ENCODE data around the gene THSD4. TPM values are rescaled to one million over a fixed set of nuclear protein-coding genes. Genes with fewer than 3 reads are reported as not detected.
"Not testable (repeated sequence)": the region's sequence is repeated elsewhere in the genome, so short reads cannot be mapped to it uniquely, and the experiment has no call there.

THSD4 gene
- total RNA-seq, 1 donor from 2014 or later: 66.8 TPM

GRCh38 chr15:71664622-71665021 is 549.4 kb downstream of the THSD4 start:
- intact Hi-C loops (cut with DNase I): no loop called here
- Histone ChIP-seq H3K27me3 (no peaks in the 10 kb centered on the region), H3K27ac (no peak overlapping the region), H3K36me3 (no peaks in the 10 kb centered on the region), H3K9me3 (no peaks in the 10 kb centered on the region), H3K4me3 (no peak overlapping the region), H3K4me1 (peaks cover 25% of the 10 kb centered on the region)
- no peak for DNase-seq (ENCODE audit: extremely low spot score in 2 of 2)
- no peak for TF ChIP-seq POLR2AphosphoS5 (IDR thresholded peaks at IDR 0.05; ENCODE audit: insufficient read depth in 1 of 2, low read depth in 1 of 2)
- TF ChIP-seq, protein P1, sequence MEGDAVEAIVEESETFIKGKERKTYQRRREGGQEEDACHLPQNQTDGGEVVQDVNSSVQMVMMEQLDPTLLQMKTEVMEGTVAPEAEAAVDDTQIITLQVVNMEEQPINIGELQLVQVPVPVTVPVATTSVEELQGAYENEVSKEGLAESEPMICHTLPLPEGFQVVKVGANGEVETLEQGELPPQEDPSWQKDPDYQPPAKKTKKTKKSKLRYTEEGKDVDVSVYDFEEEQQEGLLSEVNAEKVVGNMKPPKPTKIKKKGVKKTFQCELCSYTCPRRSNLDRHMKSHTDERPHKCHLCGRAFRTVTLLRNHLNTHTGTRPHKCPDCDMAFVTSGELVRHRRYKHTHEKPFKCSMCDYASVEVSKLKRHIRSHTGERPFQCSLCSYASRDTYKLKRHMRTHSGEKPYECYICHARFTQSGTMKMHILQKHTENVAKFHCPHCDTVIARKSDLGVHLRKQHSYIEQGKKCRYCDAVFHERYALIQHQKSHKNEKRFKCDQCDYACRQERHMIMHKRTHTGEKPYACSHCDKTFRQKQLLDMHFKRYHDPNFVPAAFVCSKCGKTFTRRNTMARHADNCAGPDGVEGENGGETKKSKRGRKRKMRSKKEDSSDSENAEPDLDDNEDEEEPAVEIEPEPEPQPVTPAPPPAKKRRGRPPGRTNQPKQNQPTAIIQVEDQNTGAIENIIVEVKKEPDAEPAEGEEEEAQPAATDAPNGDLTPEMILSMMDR (IDR thresholded peaks at IDR 0.05): no peak
- TF ChIP-seq POLR2A (IDR thresholded peaks at IDR 0.05): no peak

GRCh38 chr15:71666763-71667620 is 551.7 kb downstream of the THSD4 start:
- no peak overlapping the region for H3K4me3 ChIP-seq
- H3K36me3 ChIP-seq: no peaks in the 10 kb centered on the region
- H3K4me1 ChIP-seq: peaks cover 12% of the 10 kb centered on the region
- H3K9me3 ChIP-seq: no peaks in the 10 kb centered on the region
- DNase-seq (ENCODE audit: extremely low spot score in 2 of 2): no peak
- no peak overlapping the region for H3K27ac ChIP-seq
- no peaks in the 10 kb centered on the region for H3K27me3 ChIP-seq
- intact Hi-C loops (cut with DNase I): no loop called here
- no peak for TF ChIP-seq POLR2A (IDR thresholded peaks at IDR 0.05)
- TF ChIP-seq, protein P1 (IDR thresholded peaks at IDR 0.05): no peak
- no peak for TF ChIP-seq POLR2AphosphoS5 (IDR thresholded peaks at IDR 0.05; ENCODE audit: insufficient read depth in 1 of 2, low read depth in 1 of 2)

DNA sequence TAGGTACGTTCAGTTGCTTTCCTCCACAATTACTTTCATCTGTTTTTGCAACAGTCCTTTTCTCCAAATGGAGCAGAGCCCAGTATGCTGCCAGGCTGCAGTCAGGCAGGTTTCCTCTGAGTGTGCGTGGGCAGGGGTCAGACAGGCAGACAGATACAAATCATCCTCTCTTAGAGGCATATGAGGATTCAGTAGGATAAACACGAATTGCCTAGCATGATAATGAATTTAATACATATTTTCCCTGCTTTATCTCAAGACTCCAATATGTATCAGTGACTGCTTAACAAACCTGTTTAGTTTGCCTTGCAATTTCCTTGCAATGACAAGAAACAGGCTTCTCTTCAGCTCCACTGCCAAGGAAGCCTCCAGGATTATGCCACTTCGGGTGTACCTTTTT is 554.4 kb downstream of the THSD4 start:
- TF ChIP-seq POLR2AphosphoS5 (IDR thresholded peaks at IDR 0.05; ENCODE audit: insufficient read depth in 1 of 2, low read depth in 1 of 2) (no peak), POLR2A (IDR thresholded peaks at IDR 0.05) (no peak)
- TF ChIP-seq, protein P1 (IDR thresholded peaks at IDR 0.05): no peak
- H3K27ac ChIP-seq: peak overlapping the region; percentile 10
- H3K4me1 ChIP-seq: peaks cover 12% of the 10 kb centered on the region
- H3K4me3 ChIP-seq: no peak overlapping the region
- H3K27me3 ChIP-seq: no peaks in the 10 kb centered on the region
- H3K36me3 ChIP-seq: no peaks in the 10 kb centered on the region
- peak in 1 of 2 donors; percentile 5 for DNase-seq (ENCODE audit: extremely low spot score in 2 of 2)
- no peaks in the 10 kb centered on the region for H3K9me3 ChIP-seq
- intact Hi-C loops (cut with DNase I): no loop called here

DNA sequence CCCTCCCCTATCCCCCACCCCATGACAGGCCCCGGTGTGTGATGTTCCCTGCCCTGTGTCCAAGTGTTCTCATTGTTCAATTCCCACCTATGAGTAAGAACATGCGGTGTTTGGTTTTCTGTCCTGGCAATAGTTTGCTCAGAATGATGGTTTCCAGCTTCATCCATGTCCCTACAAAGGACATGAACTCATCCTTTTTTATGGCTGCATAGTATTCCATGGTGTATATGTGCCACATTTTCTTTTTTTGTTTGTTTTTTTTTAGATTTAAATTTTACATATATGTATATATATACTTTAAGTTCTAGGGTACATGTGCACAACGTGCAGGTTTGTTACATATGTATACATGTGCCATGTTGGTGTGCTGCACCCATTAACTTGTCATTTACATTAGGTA is 555.0 kb downstream of the THSD4 start:
- intact Hi-C loops (cut with DNase I); DNase-seq (ENCODE audit: extremely low spot score in 2 of 2); H3K4me3 ChIP-seq; H3K9me3 ChIP-seq; H3K36me3 ChIP-seq; H3K27me3 ChIP-seq: not testable (repeated sequence)
- Histone ChIP-seq H3K4me1 (peaks cover 12% of the 10 kb centered on the region), H3K27ac (peak overlapping the region; percentile 10)

- intact Hi-C loops (cut with DNase I): no loop called here
- TF ChIP-seq POLR2A (IDR thresholded peaks at IDR 0.05) (no peak), POLR2AphosphoS5 (IDR thresholded peaks at IDR 0.05; ENCODE audit: insufficient read depth in 1 of 2, low read depth in 1 of 2) (no peak)
- TF ChIP-seq, protein P1 (IDR thresholded peaks at IDR 0.05): no peak
- peak in 1 of 2 donors; percentile 52 for DNase-seq (ENCODE audit: extremely low spot score in 2 of 2)
- no peaks in the 10 kb centered on the region for H3K9me3 ChIP-seq
- H3K27ac ChIP-seq: no peak overlapping the region
- no peaks in the 10 kb centered on the region for H3K27me3 ChIP-seq
- H3K4me3 ChIP-seq: no peak overlapping the region
- H3K4me1 ChIP-seq: peaks cover 24% of the 10 kb centered on the region
- no peaks in the 10 kb centered on the region for H3K36me3 ChIP-seq
Observed at GRCh38 chr15:71674354-71674753, 559.1 kb downstream of the THSD4 start.
